DOHH2 (cell line): Measurements from ENCODE around the gene GOLT1A.

Source experiments
- H3F3A ChIP-seq: fragments of 200-600 bp; sonication (generic), shearing (Covaris generic); 2 replicates; pipeline ENCODE4 v1.6.0; 2016; ENCODE audit warnings: antibody characterized with exemption, mild to moderate bottlenecking; ENCODE audit not compliant: control insufficient read depth, insufficient read depth
- H3K27ac ChIP-seq: fragments of 200-600 bp; sonication (generic); 2 replicates; pipeline ENCODE4 v1.5.1; 2014; ENCODE audit warnings: low read depth, mild to moderate bottlenecking, low read length, moderate library complexity
- H3K27me3 ChIP-seq: fragments of 200-600 bp; sonication (generic); 2 replicates; pipeline ENCODE4 v1.6.1; 2014; ENCODE audit warnings: mild to moderate bottlenecking, low read length, mixed read lengths; ENCODE audit not compliant: control insufficient read depth
- H3K36me3 ChIP-seq: fragments of 200-600 bp; sonication (generic); 2 replicates; pipeline ENCODE4 v1.6.1; 2014; ENCODE audit warnings: mild to moderate bottlenecking, low read length, moderate library complexity, mixed read lengths; ENCODE audit not compliant: control insufficient read depth
- H3K4me1 ChIP-seq: fragments of 200-600 bp; sonication (generic); 2 replicates; pipeline ENCODE4 v1.6.1; 2014; ENCODE audit warnings: mild to moderate bottlenecking, low read length, mixed read lengths; ENCODE audit not compliant: control insufficient read depth
- H3K4me2 ChIP-seq: fragments of 200-600 bp; sonication (generic); 2 replicates; pipeline ENCODE4 v1.6.0; 2014; ENCODE audit warnings: mild to moderate bottlenecking, low read length, moderate library complexity
- H3K4me3 ChIP-seq: fragments of 200-600 bp; sonication (generic); 2 replicates; pipeline ENCODE4 v1.5.1; 2014; ENCODE audit warnings: mild to moderate bottlenecking, low read length, mixed read lengths
- H3K79me2 ChIP-seq: fragments of 200-600 bp; sonication (generic); 2 replicates; pipeline ENCODE4 v1.6.1; 2014; ENCODE audit warnings: mild to moderate bottlenecking, low read length, mixed read lengths; ENCODE audit not compliant: control insufficient read depth
- H3K9me2 ChIP-seq: fragments of 200-600 bp; sonication (generic); replicated peaks from 2 replicates; pipeline ENCODE4 v1.6.1; 2014; ENCODE audit warnings: mild to moderate bottlenecking, low read length, mixed read lengths; ENCODE audit not compliant: control insufficient read depth
- H3K9me3 ChIP-seq: fragments of 200-600 bp; sonication (generic); 2 replicates; pipeline ENCODE4 v1.6.1; 2014; ENCODE audit warnings: antibody characterized with exemption, low read length, mixed read lengths; ENCODE audit not compliant: control insufficient read depth, insufficient read depth
- H4K20me1 ChIP-seq: fragments of 200-600 bp; sonication (generic); 2 replicates; pipeline ENCODE4 v1.6.0; 2014; ENCODE audit warnings: low read depth, mild to moderate bottlenecking, antibody characterized with exemption, low read length, moderate library complexity; ENCODE audit not compliant: control insufficient read depth, insufficient read depth
- CTCF ChIP-seq: fragments of 200-600 bp; sonication (generic); IDR thresholded peaks from one replicate; pipeline ENCODE4 v1.5.1; 2014; ENCODE audit warnings: antibody characterized with exemption, mild to moderate bottlenecking, low read depth, low read length; ENCODE audit not compliant: poor library complexity, severe bottlenecking
- EZH2phosphoT487 ChIP-seq: fragments of 200-600 bp; sonication (generic); IDR thresholded peaks from 2 replicates; pipeline ENCODE4 v1.6.1; 2017; ENCODE audit warnings: borderline replicate concordance, mild to moderate bottlenecking, antibody characterized with exemption, low read length, moderate library complexity, mixed read lengths

GOLT1A gene

GRCh38 chr1:204257446-204257845 is 43.7 kb upstream of the GOLT1A start:
- no peaks in the 10 kb centered on the region for H3F3A ChIP-seq
- no peak overlapping the region for H3K4me3 ChIP-seq
- H3K36me3 ChIP-seq, result no peaks in the 10 kb centered on the region
- no peaks in the 10 kb centered on the region for H3K79me2 ChIP-seq
- no peak overlapping the region for H3K27ac ChIP-seq
- TF ChIP-seq CTCF (no peak), EZH2phosphoT487 (no peak)
- peaks cover 6% of the 10 kb centered on the region; the same call in 1 of the 2 replicates for H3K27me3 ChIP-seq
- H3K9me3 ChIP-seq, result no peaks in the 10 kb centered on the region
- no peaks in the 10 kb centered on the region for H3K4me1 ChIP-seq
- H3K4me2 ChIP-seq, result no peak overlapping the region
- no peaks in the 10 kb centered on the region for H4K20me1 ChIP-seq
- H3K9me2 ChIP-seq, result no peaks in the 10 kb centered on the region

GRCh38 chr1:204256531-204256930 is 42.7 kb upstream of the GOLT1A start:
- no peaks in the 10 kb centered on the region for H3K79me2 ChIP-seq
- H3K27me3 ChIP-seq, result peaks cover 9% of the 10 kb centered on the region; the same call in 1 of the 2 replicates
- H3K27ac ChIP-seq, result no peak overlapping the region
- no peaks in the 10 kb centered on the region for H3K9me3 ChIP-seq
- TF ChIP-seq CTCF, result no peak
- no peak for TF ChIP-seq EZH2phosphoT487
- no peak overlapping the region for H3K4me2 ChIP-seq
- H3K9me2 ChIP-seq, result no peaks in the 10 kb centered on the region
- no peaks in the 10 kb centered on the region for H4K20me1 ChIP-seq
- no peak overlapping the region for H3K4me3 ChIP-seq
- H3F3A ChIP-seq, result no peaks in the 10 kb centered on the region
- no peaks in the 10 kb centered on the region for H3K4me1 ChIP-seq
- no peaks in the 10 kb centered on the region for H3K36me3 ChIP-seq

- no peaks in the 10 kb centered on the region for H3K9me3 ChIP-seq
- H3K27me3 ChIP-seq, result peaks cover 14% of the 10 kb centered on the region; the same call in 1 of the 2 replicates
- no peaks in the 10 kb centered on the region for H3F3A ChIP-seq
- H3K4me2 ChIP-seq, result no peak overlapping the region
- H3K79me2 ChIP-seq, result no peaks in the 10 kb centered on the region
- H4K20me1 ChIP-seq, result no peaks in the 10 kb centered on the region
- H3K4me1 ChIP-seq, result no peaks in the 10 kb centered on the region
- H3K4me3 ChIP-seq, result no peak overlapping the region
- no peaks in the 10 kb centered on the region for H3K9me2 ChIP-seq
- TF ChIP-seq EZH2phosphoT487, result no peak
- TF ChIP-seq CTCF, result no peak
- no peak overlapping the region for H3K27ac ChIP-seq
- no peaks in the 10 kb centered on the region for H3K36me3 ChIP-seq
Observed at GRCh38 chr1:204255966-204256365, 42.2 kb upstream of the GOLT1A start.
